RWPE2 (cell line): Measurements from ENCODE around the gene PRDM2.

ENCODE experiments used
- ATAC-seq: fragments of 200-7000 bp; cut with Tn5 transposase; 3 replicates; pipeline ENCODE4 v1.9.1; 2021; ENCODE audit warnings: low read depth
- DNase-seq: peaks from one replicate; pipeline ENCODE4 v3.0.0-alpha.2; 2020; ENCODE audit warnings: low spot score
- H3K27ac ChIP-seq: fragments of 450-650 bp; 2 replicates; pipeline ENCODE4 v1.5.1; 2017; ENCODE audit warnings: mild to moderate bottlenecking; ENCODE audit not compliant: poor library complexity, severe bottlenecking
- H3K27me3 ChIP-seq: fragments of 250-450 bp; sonication (Bioruptor Pico); 2 replicates; pipeline ENCODE4 v1.5.1; 2021; ENCODE audit warnings: mild to moderate bottlenecking, moderate library complexity; ENCODE audit not compliant: insufficient read depth, poor library complexity, severe bottlenecking
- H3K36me3 ChIP-seq: fragments of 250-450 bp; sonication (Bioruptor Pico); 2 replicates; pipeline ENCODE4 v1.5.1; 2020; ENCODE audit warnings: low read depth, mild to moderate bottlenecking, moderate library complexity
- H3K4me1 ChIP-seq: fragments of 250-450 bp; sonication (Bioruptor Pico); 2 replicates; pipeline ENCODE4 v1.5.1; 2021; ENCODE audit warnings: mild to moderate bottlenecking, moderate library complexity; ENCODE audit not compliant: insufficient read depth, poor library complexity, severe bottlenecking
- H3K4me3 ChIP-seq: fragments of 250-450 bp; sonication (Bioruptor Pico); 2 replicates; pipeline ENCODE4 v1.5.1; 2021; ENCODE audit warnings: mild to moderate bottlenecking, moderate library complexity; ENCODE audit not compliant: severe bottlenecking
- H3K9me3 ChIP-seq: fragments of 250-450 bp; sonication (Bioruptor Pico); 2 replicates; pipeline ENCODE4 v1.5.1; 2021; ENCODE audit warnings: mild to moderate bottlenecking, moderate library complexity; ENCODE audit not compliant: severe bottlenecking
- TF ChIP-seq, protein P1 (sequence below): fragments of 450-650 bp; IDR thresholded peaks from one replicate; pipeline ENCODE4 v1.5.1; 2017; ENCODE audit warnings: mild to moderate bottlenecking, moderate library complexity; ENCODE audit not compliant: poor library complexity, severe bottlenecking

Gene PRDM2

DNA sequence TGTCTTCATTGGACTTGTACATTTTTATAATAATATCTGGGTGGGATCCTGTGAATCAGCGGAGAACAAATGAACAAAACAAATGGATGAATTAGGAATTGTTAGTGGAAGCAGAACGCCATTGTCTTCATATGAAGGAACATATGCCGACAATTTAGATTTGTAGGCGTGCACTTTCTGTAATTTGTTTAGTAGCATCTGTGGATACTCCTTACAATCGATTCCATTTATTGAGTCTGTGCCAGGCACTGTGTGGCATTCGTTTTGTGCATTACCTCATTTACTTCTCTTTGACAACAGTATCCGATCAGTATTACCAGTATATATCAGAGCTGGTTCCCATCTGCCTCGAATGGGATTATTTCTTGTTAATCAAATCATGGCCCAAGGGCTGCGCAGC lies 61.9 kb downstream of the PRDM2 start:
- peaks cover 46% of the 10 kb centered on the region for H3K4me1 ChIP-seq
- no peaks in the 10 kb centered on the region for H3K36me3 ChIP-seq
- TF ChIP-seq, protein P1, sequence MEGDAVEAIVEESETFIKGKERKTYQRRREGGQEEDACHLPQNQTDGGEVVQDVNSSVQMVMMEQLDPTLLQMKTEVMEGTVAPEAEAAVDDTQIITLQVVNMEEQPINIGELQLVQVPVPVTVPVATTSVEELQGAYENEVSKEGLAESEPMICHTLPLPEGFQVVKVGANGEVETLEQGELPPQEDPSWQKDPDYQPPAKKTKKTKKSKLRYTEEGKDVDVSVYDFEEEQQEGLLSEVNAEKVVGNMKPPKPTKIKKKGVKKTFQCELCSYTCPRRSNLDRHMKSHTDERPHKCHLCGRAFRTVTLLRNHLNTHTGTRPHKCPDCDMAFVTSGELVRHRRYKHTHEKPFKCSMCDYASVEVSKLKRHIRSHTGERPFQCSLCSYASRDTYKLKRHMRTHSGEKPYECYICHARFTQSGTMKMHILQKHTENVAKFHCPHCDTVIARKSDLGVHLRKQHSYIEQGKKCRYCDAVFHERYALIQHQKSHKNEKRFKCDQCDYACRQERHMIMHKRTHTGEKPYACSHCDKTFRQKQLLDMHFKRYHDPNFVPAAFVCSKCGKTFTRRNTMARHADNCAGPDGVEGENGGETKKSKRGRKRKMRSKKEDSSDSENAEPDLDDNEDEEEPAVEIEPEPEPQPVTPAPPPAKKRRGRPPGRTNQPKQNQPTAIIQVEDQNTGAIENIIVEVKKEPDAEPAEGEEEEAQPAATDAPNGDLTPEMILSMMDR: no peak
- DNase-seq (no peak), ATAC-seq (no peak)
- H3K27ac ChIP-seq: no peak overlapping the region
- H3K27me3 ChIP-seq: no peaks in the 10 kb centered on the region
- H3K4me3 ChIP-seq: no peak overlapping the region
- H3K9me3 ChIP-seq: no peaks in the 10 kb centered on the region

DNA sequence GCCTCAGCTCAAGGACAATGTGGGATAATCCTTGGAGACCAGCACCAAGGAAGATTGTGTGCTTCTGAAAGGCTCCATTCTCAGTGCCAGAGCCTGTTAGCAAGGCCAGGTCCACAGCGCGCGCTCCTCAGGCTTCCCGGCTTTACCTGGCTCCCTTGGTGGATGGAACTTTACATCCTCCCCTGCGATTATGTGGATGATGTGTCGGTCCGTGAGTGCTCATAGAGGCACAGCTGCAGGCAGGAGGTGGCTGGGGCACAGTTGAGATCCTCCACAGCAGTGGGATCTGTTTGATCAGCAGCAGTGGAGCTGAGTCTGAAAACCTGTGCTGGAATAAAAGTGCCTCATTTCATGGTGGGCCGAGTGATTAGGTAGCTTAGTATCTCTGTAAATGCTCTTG lies 62.7 kb downstream of the PRDM2 start:
- no peak overlapping the region for H3K27ac ChIP-seq

DNA sequence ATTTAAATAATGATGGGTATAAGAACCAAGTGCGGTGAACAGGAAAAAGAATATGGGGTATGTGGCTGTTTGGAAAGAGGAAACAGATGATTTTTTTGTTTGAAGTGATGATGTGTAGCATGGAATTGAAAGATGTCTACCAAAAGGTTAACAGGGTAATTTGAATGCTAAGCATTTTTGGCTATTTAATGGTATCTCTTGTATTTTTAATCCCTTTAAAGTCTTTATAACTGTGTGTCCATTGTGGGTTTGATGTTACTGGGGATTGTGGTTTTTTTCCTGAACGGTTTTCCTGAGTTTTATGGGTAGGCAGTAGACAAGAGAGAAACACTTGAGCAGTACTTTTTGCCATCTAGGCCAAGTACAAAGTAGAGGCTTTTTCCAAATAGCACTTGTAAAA lies 63.2 kb downstream of the PRDM2 start:
- DNase-seq: no peak
- no peaks in the 10 kb centered on the region for H3K36me3 ChIP-seq

More for the DNA sequence above, 62.7 kb downstream of the PRDM2 start:
- Histone ChIP-seq H3K36me3 (no peaks in the 10 kb centered on the region), H3K4me3 (no peak overlapping the region), H3K27me3 (no peaks in the 10 kb centered on the region), H3K4me1 (peaks cover 39% of the 10 kb centered on the region), H3K9me3 (no peaks in the 10 kb centered on the region)
- ATAC-seq (no peak), DNase-seq (no peak)
- TF ChIP-seq, protein P1: no peak

DNA sequence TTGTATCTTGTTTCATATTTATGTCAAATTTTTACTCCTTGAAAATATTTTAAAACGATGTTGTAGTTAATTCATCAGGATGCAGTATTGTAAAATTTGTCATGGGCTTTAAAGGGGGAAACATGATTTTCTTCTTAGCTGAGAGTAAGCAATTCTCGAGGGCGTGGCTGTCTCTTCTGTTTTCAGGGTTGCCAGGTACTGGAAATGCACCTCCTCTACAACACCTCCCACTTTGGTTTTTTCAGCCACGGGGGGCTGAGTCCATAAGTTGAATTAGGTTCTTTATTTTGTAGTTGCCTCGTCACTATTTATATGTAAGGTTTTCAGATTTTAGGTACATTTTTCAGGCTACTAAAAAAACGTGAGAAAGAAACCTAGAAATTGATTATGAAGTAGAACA lies 64.0 kb downstream of the PRDM2 start:
- no peak overlapping the region for H3K27ac ChIP-seq
- no peak for ATAC-seq
- H3K27me3 ChIP-seq: no peaks in the 10 kb centered on the region
- TF ChIP-seq, protein P1: no peak
- no peaks in the 10 kb centered on the region for H3K9me3 ChIP-seq
- no peak overlapping the region for H3K4me3 ChIP-seq
- no peaks in the 10 kb centered on the region for H3K36me3 ChIP-seq
- peaks cover 26% of the 10 kb centered on the region for H3K4me1 ChIP-seq
- no peak for DNase-seq

More for the DNA sequence above, 63.2 kb downstream of the PRDM2 start:
- H3K4me3 ChIP-seq: no peak overlapping the region
- H3K4me1 ChIP-seq: peaks cover 33% of the 10 kb centered on the region
- H3K27me3 ChIP-seq: no peaks in the 10 kb centered on the region
- H3K9me3 ChIP-seq: no peaks in the 10 kb centered on the region
- TF ChIP-seq, protein P1: no peak
- no peak overlapping the region for H3K27ac ChIP-seq
- ATAC-seq: no peak

DNA sequence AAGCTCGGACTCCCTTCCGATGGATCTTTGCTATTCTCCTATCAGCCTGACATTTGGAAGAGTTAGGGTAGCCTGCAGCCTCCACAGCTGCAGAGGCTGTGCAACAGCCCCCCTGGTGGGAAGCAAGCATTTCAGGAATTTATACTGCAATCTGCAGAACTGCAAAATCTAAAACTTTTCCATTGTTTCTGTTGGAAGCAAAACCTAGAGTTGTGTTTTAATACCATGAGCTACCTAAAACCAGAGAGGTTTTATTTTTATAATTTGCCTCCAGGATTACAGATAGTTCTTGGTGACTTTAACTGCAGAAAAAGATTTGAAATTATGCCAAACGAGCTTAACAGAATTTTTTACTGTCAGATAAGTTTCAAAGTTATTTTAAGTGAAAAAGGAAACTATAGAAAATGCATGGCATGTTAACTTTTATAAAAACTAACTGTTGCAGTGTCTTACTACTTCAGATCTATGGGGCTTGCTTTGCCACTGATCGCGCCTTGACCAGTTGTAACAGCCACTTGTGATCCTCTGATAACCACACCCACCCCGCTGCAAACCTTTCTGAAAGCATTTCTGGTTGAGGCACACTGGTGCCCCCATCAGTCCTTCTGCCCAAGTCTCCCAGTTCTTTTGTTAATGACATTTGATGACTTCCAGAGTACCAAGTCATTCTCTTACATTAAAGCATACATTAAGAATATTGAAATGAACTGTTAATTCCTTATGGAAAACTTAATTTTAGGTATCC lies 64.8 kb downstream of the PRDM2 start:
- TF ChIP-seq, protein P1: no peak
- no peak overlapping the region for H3K4me3 ChIP-seq
- H3K4me1 ChIP-seq: peaks cover 20% of the 10 kb centered on the region
- no peak overlapping the region for H3K27ac ChIP-seq
- no peaks in the 10 kb centered on the region for H3K27me3 ChIP-seq
- no peaks in the 10 kb centered on the region for H3K9me3 ChIP-seq
- ATAC-seq (no peak), DNase-seq (no peak)
- no peaks in the 10 kb centered on the region for H3K36me3 ChIP-seq
